HEK293T (cell line): Measurements from ENCODE around the gene TAF7L.

ENCODE experiments used
- ARNT ChIP-seq: fragments of 450-650 bp; IDR thresholded peaks from 2 replicates; pipeline ENCODE4 v1.6.1; 2017; ENCODE audit warnings: mild to moderate bottlenecking
- BHLHE40 ChIP-seq: fragments of 450-650 bp; IDR thresholded peaks from 2 replicates; pipeline ENCODE4 v1.6.1; 2016; ENCODE audit warnings: mild to moderate bottlenecking, moderate library complexity, borderline replicate concordance
- ELF4 ChIP-seq: fragments of 450-650 bp; IDR thresholded peaks from 2 replicates; pipeline ENCODE4 v1.6.1; 2017; ENCODE audit warnings: antibody characterized with exemption
- FOXK2 ChIP-seq: fragments of 450-650 bp; IDR thresholded peaks from 2 replicates; pipeline ENCODE4 v1.6.1; 2016; ENCODE audit warnings: mild to moderate bottlenecking
- FOXM1 ChIP-seq: fragments of 450-650 bp; IDR thresholded peaks from 2 replicates; pipeline ENCODE4 v1.6.1; 2017; ENCODE audit warnings: mild to moderate bottlenecking, borderline replicate concordance
- HDGF ChIP-seq: fragments of 450-650 bp; IDR thresholded peaks from 2 replicates; pipeline ENCODE4 v1.6.1; 2017; ENCODE audit warnings: antibody characterized with exemption, borderline replicate concordance
- L3MBTL2 ChIP-seq: fragments of 450-650 bp; conservative IDR thresholded peaks from 2 replicates; pipeline ENCODE4 v1.6.1; 2016; ENCODE audit warnings: mild to moderate bottlenecking
- LEF1 ChIP-seq: fragments of 450-650 bp; IDR thresholded peaks from 2 replicates; pipeline ENCODE4 v1.6.1; 2017; ENCODE audit warnings: mild to moderate bottlenecking, borderline replicate concordance
- NFRKB ChIP-seq: fragments of 450-650 bp; IDR thresholded peaks from 2 replicates; pipeline ENCODE4 v1.6.1; 2016; ENCODE audit warnings: mild to moderate bottlenecking, moderate library complexity
- SP1 ChIP-seq: fragments of 450-650 bp; IDR thresholded peaks from 2 replicates; pipeline ENCODE4 v1.6.1; 2017
- SUZ12 ChIP-seq: fragments of 450-650 bp; IDR thresholded peaks from 2 replicates; pipeline ENCODE4 v1.6.1; 2016; ENCODE audit warnings: mild to moderate bottlenecking
- ZNF384 ChIP-seq: fragments of 450-650 bp; IDR thresholded peaks from 2 replicates; pipeline ENCODE4 v1.6.1; 2016

GRCh38 chrX:101260435-101260834, 30.7 kb downstream of the TAF7L start:
- TF ChIP-seq NFRKB (no peak), FOXM1 (no peak), SP1 (no peak), BHLHE40 (no peak), ELF4 (no peak), FOXK2 (no peak), SUZ12 (no peak), ZNF384 (no peak), HDGF (no peak), ARNT (no peak), L3MBTL2 (no peak), LEF1 (no peak)
